ENCODE measurements around the gene ARID3A. TPM values are rescaled to one million over a fixed set of nuclear protein-coding genes. Genes with fewer than 3 reads are reported as not detected.
A peak's percentile ranks its signal among the peaks of the same experiment; 100 is the strongest.
"Not testable (repeated sequence)": the region's sequence is repeated elsewhere in the genome, so short reads cannot be mapped to it uniquely, and the experiment has no call there.

ARID3A gene
- total and polyA plus RNA-seq, 2 donors = 4.4 to 8.8 TPM

DNA sequence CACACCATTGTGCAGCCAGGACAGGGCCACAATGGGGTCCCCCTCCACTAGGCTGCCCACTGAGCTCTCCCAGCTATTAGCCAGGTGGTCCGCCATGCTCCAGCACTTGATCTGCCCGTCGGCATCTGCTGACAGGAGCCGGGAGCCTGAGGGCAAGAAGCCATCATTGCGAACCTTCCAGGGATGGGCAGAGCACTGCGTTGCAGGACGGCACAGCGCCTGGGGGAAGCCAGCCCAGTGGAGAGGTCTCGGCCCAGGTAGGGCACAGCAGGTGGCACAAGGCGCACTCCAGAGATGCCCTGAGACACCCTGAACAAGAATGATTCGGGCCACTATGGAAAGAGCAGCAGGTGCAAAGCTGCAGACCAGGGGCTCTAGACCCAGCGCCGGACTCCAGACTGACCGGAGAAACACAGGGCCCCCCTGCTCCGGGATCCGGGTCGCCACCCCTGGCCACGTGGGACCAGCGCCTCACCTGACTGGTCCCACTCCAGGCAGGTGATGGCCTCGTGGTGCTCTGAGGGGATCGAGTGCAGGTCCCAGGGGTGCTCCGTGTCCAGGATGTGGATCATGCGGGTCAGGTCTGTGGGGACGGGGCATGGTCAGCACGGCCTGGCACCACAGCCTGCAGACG lies 36.1 kb upstream of the ARID3A start:
- Histone ChIP-seq H3K36me3 (ENCODE audit: control insufficient read depth in 2 of 2, insufficient read depth in 2 of 2, low read length in 1 of 2) (peaks cover 30 to 37% of the 10 kb centered on the region in 2 donors), H3K27ac (ENCODE audit: low read depth in 1 of 2, low read length in 1 of 2) (no peak overlapping the region), H3K4me1 (ENCODE audit: control insufficient read depth in 2 of 2, insufficient read depth in 2 of 2, low read length in 2 of 2) (peaks cover 2 to 13% of the 10 kb centered on the region in 2 donors), H3K4me3 (ENCODE audit: low read length in 2 of 2) (no peak overlapping the region), H3K27me3 (ENCODE audit: control insufficient read depth in 2 of 2, insufficient read depth in 1 of 2, low read length in 1 of 2) (no peaks in the 10 kb centered on the region), H3K9me3 (ENCODE audit: control insufficient read depth in 2 of 2, insufficient read depth in 1 of 2, low read length in 1 of 2) (peaks cover 0 to 6% of the 10 kb centered on the region in 2 donors)
- 98% methylated on average over 26 of the region's 26 CpGs for WGBS
- no peak for DNase-seq (ENCODE audit: low read depth in 6 of 9, low spot score in 9 of 9)

DNA sequence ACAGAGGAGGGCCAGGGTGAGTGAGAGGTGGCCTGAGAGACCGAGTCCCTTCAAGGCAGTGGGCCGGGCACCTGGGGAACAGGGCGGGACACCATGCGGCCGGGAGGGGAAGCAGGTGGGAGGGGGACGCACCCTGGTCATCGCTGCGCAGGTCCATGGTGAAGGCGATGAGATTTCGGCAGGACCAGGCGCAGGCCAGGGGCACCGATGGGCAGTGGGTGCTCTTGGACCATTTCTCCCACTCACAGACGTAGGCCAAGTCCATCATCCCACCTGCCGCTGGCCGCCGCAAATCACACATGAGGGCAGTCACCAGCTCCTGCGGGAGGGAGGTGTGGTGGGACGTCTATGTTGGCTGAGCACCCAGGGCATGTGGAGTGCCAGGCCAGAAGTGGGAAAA lies 35.0 kb upstream of the ARID3A start:
- Histone ChIP-seq H3K9me3 (ENCODE audit: control insufficient read depth in 2 of 2, insufficient read depth in 1 of 2, low read length in 1 of 2) (peaks cover 0 to 6% of the 10 kb centered on the region in 2 donors), H3K27ac (ENCODE audit: low read depth in 1 of 2, low read length in 1 of 2) (no peak overlapping the region), H3K36me3 (ENCODE audit: control insufficient read depth in 2 of 2, insufficient read depth in 2 of 2, low read length in 1 of 2) (peaks cover 24 to 29% of the 10 kb centered on the region in 2 donors), H3K4me3 (ENCODE audit: low read length in 2 of 2) (no peak overlapping the region), H3K4me1 (ENCODE audit: control insufficient read depth in 2 of 2, insufficient read depth in 2 of 2, low read length in 2 of 2) (peaks cover 2 to 13% of the 10 kb centered on the region in 2 donors), H3K27me3 (ENCODE audit: control insufficient read depth in 2 of 2, insufficient read depth in 1 of 2, low read length in 1 of 2) (no peaks in the 10 kb centered on the region)
- 98% methylated on average over 18 of the region's 18 CpGs for WGBS
- no peak for DNase-seq (ENCODE audit: low read depth in 6 of 9, low spot score in 9 of 9)

DNA sequence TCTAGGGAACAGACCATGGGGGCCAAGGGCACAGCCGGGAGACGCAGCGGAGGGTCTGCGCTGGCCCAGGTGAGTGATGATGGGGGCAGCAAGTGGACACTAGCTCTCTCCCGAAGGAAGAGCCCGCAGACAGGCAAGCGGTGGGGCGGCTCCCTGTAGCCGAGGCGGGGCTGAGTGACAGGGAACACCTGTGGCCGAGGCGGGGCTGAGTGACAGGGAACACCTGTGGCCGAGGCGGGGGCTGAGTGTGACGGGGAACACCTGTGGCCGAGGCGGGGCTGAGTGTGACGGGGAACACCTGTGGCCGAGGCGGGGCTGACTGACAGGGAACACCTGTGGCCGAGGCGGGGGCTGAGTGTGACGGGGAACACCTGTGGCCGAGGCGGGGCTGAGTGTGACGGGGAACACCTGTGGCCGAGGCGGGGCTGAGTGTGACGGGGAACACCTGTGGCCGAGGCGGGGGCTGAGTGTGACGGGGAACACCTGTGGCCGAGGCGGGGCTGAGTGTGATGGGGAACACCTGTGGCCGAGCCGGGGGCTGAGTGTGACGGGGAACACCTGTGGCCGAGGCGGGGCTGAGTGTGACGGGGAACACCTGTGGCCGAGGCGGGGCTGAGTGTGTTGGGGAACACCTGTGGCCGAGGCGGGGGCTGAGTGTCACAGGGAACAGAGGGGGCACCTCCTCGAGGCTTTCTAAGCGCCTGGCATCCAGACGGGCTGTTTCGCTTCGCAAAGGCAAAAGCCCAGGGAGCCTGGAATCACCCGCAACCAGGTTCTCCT lies 34.2 kb upstream of the ARID3A start:
- not testable (repeated sequence) for DNase-seq (ENCODE audit: low read depth in 6 of 9, low spot score in 9 of 9); H3K27me3 ChIP-seq (ENCODE audit: control insufficient read depth in 2 of 2, insufficient read depth in 1 of 2, low read length in 1 of 2); H3K9me3 ChIP-seq (ENCODE audit: control insufficient read depth in 2 of 2, insufficient read depth in 1 of 2, low read length in 1 of 2)
- WGBS = 89% methylated on average over 45 of the region's 50 CpGs
- Histone ChIP-seq H3K4me1 (ENCODE audit: control insufficient read depth in 2 of 2, insufficient read depth in 2 of 2, low read length in 2 of 2) (peaks cover 2 to 13% of the 10 kb centered on the region in 2 donors), H3K27ac (ENCODE audit: low read depth in 1 of 2, low read length in 1 of 2) (peak overlapping the region in 1 of 2 donors; percentile 28), H3K4me3 (ENCODE audit: low read length in 2 of 2) (peak overlapping the region; percentile 46 to 97), H3K36me3 (ENCODE audit: control insufficient read depth in 2 of 2, insufficient read depth in 2 of 2, low read length in 1 of 2) (peaks cover 23 to 25% of the 10 kb centered on the region in 2 donors)

DNA sequence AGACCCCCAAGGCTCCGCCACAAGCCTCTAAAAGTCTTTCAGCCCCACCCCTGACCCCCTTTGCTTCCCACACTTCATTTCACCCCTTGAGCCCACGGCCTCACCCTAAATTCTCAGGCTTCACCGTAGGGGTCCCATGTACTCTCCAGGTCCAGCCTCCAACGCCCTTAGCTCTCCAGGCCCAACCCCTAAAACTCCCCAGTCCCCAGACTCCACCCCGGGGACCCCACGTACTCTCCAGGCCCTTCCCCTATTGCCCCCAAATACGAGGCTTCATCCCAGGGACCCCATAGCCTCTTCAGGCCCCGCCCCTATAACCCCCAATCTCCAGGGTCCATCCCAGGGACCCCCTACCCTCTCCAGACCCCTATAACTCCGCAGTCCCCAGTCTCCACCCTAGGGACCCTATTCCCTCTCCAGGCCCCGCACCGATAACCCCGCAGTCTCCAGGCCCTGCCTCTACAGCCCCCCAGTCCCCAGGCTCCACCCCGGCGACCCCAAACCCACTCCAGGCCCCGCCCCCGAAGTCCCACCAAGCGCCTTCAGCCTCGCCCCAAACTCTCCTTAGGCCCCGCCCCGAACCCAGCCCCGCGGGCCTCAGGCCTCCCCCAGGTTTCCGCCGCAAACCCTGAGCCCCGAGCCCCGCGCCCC lies 33.5 kb upstream of the ARID3A start:
- Histone ChIP-seq H3K27me3 (ENCODE audit: control insufficient read depth in 2 of 2, insufficient read depth in 1 of 2, low read length in 1 of 2) (no peaks in the 10 kb centered on the region), H3K27ac (ENCODE audit: low read depth in 1 of 2, low read length in 1 of 2) (peak overlapping the region; percentile 28 to 79), H3K36me3 (ENCODE audit: control insufficient read depth in 2 of 2, insufficient read depth in 2 of 2, low read length in 1 of 2) (peaks cover 26 to 28% of the 10 kb centered on the region in 2 donors), H3K4me1 (ENCODE audit: control insufficient read depth in 2 of 2, insufficient read depth in 2 of 2, low read length in 2 of 2) (peaks cover 2 to 13% of the 10 kb centered on the region in 2 donors), H3K9me3 (ENCODE audit: control insufficient read depth in 2 of 2, insufficient read depth in 1 of 2, low read length in 1 of 2) (peaks cover 0 to 6% of the 10 kb centered on the region in 2 donors), H3K4me3 (ENCODE audit: low read length in 2 of 2) (peak overlapping the region; percentile 46 to 97)
- peak in 1 of 9 donors; percentile 18 for DNase-seq (ENCODE audit: low read depth in 6 of 9, low spot score in 9 of 9)
- WGBS = 8% methylated on average over 25 of the region's 27 CpGs

DNA sequence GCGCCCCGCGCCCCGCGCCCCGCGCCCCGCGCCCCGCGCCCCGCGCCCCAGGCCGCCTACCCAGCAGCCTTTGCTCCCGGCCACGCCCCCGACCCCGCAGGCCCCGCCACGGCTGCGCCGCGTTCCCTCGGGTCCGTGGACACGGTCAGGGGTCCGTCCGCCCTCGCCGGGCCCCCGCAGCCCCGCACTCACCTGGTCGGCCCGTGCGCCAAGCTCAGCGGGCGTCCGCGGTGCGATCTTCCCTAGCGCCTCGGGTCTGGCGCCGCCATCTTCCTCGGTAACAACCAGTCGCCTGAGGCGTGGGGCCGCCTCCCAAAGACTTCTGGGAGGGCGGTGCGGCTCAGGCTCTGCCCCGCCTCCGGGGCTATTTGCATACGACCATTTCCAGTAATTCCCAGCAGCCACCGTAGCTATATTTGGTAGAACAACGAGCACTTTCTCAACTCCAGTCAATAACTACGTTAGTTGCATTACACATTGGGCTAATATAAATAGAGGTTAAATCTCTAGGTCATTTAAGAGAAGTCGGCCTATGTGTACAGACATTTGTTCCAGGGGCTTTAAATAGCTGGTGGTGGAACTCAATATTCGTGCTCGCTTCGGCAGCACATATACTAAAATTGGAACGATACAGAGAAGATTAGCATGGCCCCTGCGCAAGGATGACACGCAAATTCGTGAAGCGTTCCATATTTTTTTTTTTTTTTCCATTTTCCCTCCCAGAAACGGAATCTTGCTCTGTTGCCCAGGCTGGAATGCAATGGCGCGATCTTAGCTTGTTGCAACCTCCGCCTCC lies 32.7 kb upstream of the ARID3A start, which contains the start of the genes MED16 and RNU6-9:
MED16 (minus strand) TSS at position 294 of the 796 bp plus-strand sequence. CDS start 2,056 bp downstream, outside the sequence.
RNU6-9 (plus strand) TSS at position 591 of the 796 bp plus-strand sequence.
- 1% methylated on average over 69 of the region's 69 CpGs for WGBS
- Histone ChIP-seq H3K36me3 (ENCODE audit: control insufficient read depth in 2 of 2, insufficient read depth in 2 of 2, low read length in 1 of 2) (peaks cover 27 to 30% of the 10 kb centered on the region in 2 donors), H3K4me3 (ENCODE audit: low read length in 2 of 2) (peak within 1 kb of the TSS; percentile 46 to 97), H3K27me3 (ENCODE audit: control insufficient read depth in 2 of 2, insufficient read depth in 1 of 2, low read length in 1 of 2) (no peaks in the 10 kb centered on the region), H3K4me1 (ENCODE audit: control insufficient read depth in 2 of 2, insufficient read depth in 2 of 2, low read length in 2 of 2) (peaks cover 2 to 13% of the 10 kb centered on the region in 2 donors), H3K9me3 (ENCODE audit: control insufficient read depth in 2 of 2, insufficient read depth in 1 of 2, low read length in 1 of 2) (peaks cover 0 to 6% of the 10 kb centered on the region in 2 donors), H3K27ac (ENCODE audit: low read depth in 1 of 2, low read length in 1 of 2) (peak within 1 kb of the TSS; percentile 91 to 96)
- peak; percentile 86 to 97 (median 93) for DNase-seq (ENCODE audit: low read depth in 6 of 9, low spot score in 9 of 9)

DNA sequence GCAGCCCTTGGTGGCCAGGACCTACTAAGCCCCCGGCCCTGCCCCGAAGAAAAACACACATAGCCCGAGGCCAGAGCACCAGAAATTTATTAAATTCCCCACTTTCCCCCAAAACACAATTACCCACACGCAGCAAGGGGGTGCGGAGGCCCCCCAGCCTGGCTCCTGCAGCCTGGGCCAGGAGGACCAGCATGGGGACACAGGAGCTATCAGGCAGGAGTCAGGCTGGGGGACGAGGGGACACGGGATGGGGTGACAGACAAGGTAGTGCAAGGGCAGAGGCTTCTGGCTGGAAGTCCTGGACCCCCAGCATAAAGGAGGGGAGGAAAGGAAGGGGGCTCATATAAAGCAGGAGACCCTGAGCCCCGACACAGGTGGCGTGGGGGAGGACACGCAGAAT lies 29.4 kb upstream of the ARID3A start:
- 99% methylated on average over 10 of the region's 10 CpGs for WGBS
- Histone ChIP-seq H3K4me1 (ENCODE audit: control insufficient read depth in 2 of 2, insufficient read depth in 2 of 2, low read length in 2 of 2) (peaks cover 2 to 30% of the 10 kb centered on the region in 2 donors), H3K27me3 (ENCODE audit: control insufficient read depth in 2 of 2, insufficient read depth in 1 of 2, low read length in 1 of 2) (no peaks in the 10 kb centered on the region), H3K36me3 (ENCODE audit: control insufficient read depth in 2 of 2, insufficient read depth in 2 of 2, low read length in 1 of 2) (peaks cover 35 to 36% of the 10 kb centered on the region in 2 donors), H3K27ac (ENCODE audit: low read depth in 1 of 2, low read length in 1 of 2) (no peak overlapping the region), H3K4me3 (ENCODE audit: low read length in 2 of 2) (no peak overlapping the region), H3K9me3 (ENCODE audit: control insufficient read depth in 2 of 2, insufficient read depth in 1 of 2, low read length in 1 of 2) (peaks cover 0 to 6% of the 10 kb centered on the region in 2 donors)
- DNase-seq (ENCODE audit: low read depth in 6 of 9, low spot score in 9 of 9) = no peak

DNA sequence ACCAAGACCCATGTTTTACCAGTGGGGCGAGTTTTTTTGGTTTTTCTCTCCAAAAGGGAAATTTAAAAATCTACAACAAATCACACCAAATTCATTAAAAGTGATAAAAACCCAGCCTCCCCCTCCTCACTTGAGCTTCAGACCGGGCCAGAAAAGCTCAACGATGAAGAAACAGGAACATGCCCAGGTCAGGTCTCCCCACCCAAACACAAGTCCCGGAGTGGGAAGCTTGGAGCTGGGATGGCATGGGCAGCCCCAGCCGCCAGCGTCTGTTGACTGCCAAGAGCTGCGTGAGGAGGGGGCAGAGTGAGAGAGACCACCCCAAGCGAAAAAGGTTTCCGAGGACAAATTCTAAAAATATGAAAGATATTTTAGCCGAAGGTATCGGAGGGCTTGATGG lies 28.8 kb upstream of the ARID3A start:
- Histone ChIP-seq H3K9me3 (ENCODE audit: control insufficient read depth in 2 of 2, insufficient read depth in 1 of 2, low read length in 1 of 2) (peaks cover 0 to 3% of the 10 kb centered on the region in 2 donors), H3K27me3 (ENCODE audit: control insufficient read depth in 2 of 2, insufficient read depth in 1 of 2, low read length in 1 of 2) (no peaks in the 10 kb centered on the region), H3K4me3 (ENCODE audit: low read length in 2 of 2) (no peak overlapping the region), H3K36me3 (ENCODE audit: control insufficient read depth in 2 of 2, insufficient read depth in 2 of 2, low read length in 1 of 2) (peaks cover 39 to 41% of the 10 kb centered on the region in 2 donors), H3K4me1 (ENCODE audit: control insufficient read depth in 2 of 2, insufficient read depth in 2 of 2, low read length in 2 of 2) (peaks cover 2 to 28% of the 10 kb centered on the region in 2 donors), H3K27ac (ENCODE audit: low read depth in 1 of 2, low read length in 1 of 2) (no peak overlapping the region)
- no peak for DNase-seq (ENCODE audit: low read depth in 6 of 9, low spot score in 9 of 9)
- WGBS = 92% methylated on average over 11 of the region's 11 CpGs

DNA sequence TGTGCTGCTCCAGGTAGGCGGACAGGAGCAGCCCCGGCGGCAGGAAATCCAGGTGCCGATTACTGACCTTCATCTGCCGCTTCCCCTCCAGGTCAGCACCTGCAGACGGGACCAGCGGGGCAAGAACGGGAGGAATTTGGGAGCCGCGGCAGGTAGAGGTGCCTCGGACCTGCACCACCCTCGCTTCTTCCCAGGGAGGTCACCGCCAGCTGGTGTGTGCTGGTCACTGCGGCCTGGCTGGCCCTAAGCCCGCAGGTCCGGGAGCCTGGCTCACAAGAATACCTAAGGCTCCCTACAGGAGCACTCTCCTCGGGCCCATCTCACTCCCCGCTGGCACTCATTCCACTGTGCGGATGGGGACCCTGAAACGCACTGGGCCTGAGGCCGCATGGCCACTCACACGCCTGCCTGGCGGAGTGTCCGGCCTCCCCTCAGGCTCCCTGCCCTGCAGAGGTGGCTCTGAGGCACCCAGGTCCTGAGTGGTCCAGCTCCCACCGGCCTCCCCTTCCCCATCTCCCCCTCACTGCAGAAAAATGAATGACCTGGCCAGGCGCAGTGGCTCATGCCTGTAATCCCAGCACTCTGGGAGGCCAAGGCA lies 28.3 kb upstream of the ARID3A start:
- Histone ChIP-seq H3K27me3 (ENCODE audit: control insufficient read depth in 2 of 2, insufficient read depth in 1 of 2, low read length in 1 of 2) (no peaks in the 10 kb centered on the region), H3K36me3 (ENCODE audit: control insufficient read depth in 2 of 2, insufficient read depth in 2 of 2, low read length in 1 of 2) (peaks cover 42% of the 10 kb centered on the region in 2 donors), H3K4me3 (ENCODE audit: low read length in 2 of 2) (no peak overlapping the region), H3K27ac (ENCODE audit: low read depth in 1 of 2, low read length in 1 of 2) (peak overlapping the region in 1 of 2 donors; percentile 37), H3K9me3 (ENCODE audit: control insufficient read depth in 2 of 2, insufficient read depth in 1 of 2, low read length in 1 of 2) (no peaks in the 10 kb centered on the region), H3K4me1 (ENCODE audit: control insufficient read depth in 2 of 2, insufficient read depth in 2 of 2, low read length in 2 of 2) (peaks cover 0 to 23% of the 10 kb centered on the region in 2 donors)
- WGBS = 98% methylated on average over 26 of the region's 26 CpGs
- no peak for DNase-seq (ENCODE audit: low read depth in 6 of 9, low spot score in 9 of 9)
